ENCODE measurements around the gene PHF24. TPM values are rescaled to one million over a fixed set of nuclear protein-coding genes. Genes with fewer than 3 reads are reported as not detected.
"Not testable (repeated sequence)": the region's sequence is repeated elsewhere in the genome, so short reads cannot be mapped to it uniquely, and the experiment has no call there.

The PHF24 gene
- total RNA-seq, result not detected in 2 replicates

DNA sequence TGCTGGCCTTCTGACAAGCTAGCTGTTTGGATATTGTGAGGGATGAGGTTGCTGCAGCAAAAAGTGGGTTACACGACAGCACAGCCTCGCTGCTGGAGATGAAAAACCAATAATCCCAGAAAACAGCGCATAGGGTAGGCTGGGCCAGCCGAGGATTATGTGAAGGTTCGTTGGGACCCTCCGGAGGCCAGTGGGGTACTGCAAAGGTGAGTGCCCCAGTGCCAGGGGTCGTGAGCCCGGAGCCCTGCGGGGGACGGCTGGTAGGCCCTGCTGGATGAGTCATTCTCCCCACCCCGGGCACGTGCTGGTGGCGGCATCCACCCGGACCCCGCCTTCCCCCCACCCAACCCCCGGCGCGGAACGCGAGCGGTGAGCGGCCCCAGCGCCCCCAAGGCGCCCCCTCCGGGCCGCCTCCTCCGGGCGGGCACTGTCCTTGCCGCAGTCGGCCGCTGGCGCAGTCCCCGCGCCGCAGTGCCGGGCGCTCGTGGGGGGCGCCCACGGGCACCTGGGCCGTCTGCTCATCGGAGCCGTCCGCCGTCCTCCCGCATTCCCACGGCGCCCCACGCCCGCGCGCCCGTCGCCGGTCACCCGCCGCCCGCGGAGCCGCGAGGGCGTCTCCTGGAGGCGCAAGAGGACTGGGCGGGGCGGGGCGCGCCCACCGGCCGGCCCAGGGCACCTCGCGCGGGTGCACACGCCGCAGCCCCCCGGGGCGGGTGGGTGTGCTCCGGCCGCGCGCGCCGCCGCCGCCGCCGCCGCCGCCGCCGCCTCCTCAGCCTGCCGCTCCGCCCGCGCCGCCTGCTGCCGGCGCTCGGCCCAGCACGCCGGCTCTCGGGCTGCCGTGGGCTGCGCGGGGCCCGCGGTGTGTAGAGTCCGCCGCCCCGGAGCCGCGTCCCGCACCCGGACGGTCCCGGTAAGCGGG lies at the start of gene PHF24:
Gene PHF24 (plus strand): TSS at position 794 of the 919 bp plus-strand sequence. CDS start 13,014 bp downstream, outside the sequence.
- intact Hi-C loops (cut with micrococcal nuclease), result no loop called here

- intact Hi-C loops (cut with micrococcal nuclease), result no loop called here
Measured at GRCh38 chr9:34927061-34927460, 31.0 kb upstream of the PHF24 start.

- intact Hi-C loops (cut with micrococcal nuclease), result no loop called here
Measured at GRCh38 chr9:34928921-34929320, 29.2 kb upstream of the PHF24 start.

DNA sequence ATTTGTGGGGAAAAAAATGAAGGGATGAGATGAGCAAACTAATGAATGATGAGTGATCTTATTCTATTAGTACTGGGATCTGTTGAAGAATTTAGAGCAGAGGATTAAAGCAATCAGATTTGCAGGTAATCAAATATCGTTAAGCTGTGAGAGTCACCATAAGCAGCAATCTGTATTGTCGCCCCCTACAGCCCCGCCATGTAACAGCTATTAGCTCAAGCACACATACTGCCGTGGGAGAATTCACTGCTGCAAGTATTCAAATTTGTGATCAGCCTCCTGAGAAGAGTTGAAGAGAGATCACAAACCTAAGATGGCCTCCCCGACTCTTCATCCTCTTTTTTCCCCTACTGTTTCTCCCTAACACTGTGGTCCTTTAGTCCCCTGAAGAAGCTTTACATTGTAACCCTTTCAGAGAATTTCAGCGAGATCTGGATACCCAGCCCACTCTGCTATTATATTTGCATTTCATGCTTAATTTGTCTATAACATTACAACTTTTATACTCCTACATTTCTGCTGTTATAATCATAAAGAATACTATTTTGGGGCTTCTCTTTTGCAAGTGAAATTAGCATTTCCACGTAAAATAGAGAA lies 28.5 kb upstream of the PHF24 start:
- intact Hi-C loops (cut with micrococcal nuclease), result no loop called here

DNA sequence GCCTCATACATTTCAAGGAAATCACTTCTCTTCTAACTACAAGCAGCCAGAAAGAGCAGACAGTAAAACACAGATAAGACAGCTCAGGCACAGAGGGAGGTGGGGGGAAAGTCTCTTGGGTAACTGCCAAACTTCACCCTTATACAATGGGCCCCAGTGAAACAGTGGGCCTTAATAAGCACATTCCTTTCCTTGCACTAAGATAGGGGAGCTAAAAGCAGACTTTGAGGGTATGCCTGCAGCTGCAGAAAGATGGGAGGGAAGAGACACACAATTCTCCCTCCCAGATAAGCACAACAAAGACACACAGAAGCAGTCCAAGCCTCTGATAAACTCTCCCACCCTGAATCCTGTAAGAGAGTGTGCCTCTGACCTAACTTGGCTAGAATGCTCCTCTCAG lies 18.1 kb upstream of the PHF24 start:
- intact Hi-C loops (cut with micrococcal nuclease), result not testable (repeated sequence)

GRCh38 chr9:34948451-34948850 lies 9.6 kb upstream of the PHF24 start:
- intact Hi-C loops (cut with micrococcal nuclease), result no loop called here

- intact Hi-C loops (cut with micrococcal nuclease), result no loop called here
Measured at GRCh38 chr9:34954225-34954624, 3.9 kb upstream of the PHF24 start.

DNA sequence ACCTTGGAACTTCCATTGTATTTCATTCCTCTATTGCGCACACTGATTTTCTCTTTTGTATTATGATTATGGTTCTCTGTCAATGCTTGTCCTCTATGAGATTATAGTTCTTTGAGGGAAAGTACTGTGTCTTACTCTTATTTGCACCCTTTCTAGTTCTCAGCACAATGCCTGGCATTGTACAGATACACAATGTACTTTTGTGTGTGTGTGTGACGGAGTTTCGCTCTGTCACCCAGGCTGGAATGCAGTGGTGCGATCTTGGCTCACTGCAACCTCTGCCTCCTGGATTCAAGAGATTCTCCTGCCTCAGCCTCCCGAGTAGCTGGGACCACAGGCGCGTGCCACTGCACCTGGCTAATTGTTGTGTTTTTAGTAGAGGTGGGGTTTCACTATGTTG lies 2.0 kb upstream of the PHF24 start:
- intact Hi-C loops (cut with micrococcal nuclease), result not testable (repeated sequence)

DNA sequence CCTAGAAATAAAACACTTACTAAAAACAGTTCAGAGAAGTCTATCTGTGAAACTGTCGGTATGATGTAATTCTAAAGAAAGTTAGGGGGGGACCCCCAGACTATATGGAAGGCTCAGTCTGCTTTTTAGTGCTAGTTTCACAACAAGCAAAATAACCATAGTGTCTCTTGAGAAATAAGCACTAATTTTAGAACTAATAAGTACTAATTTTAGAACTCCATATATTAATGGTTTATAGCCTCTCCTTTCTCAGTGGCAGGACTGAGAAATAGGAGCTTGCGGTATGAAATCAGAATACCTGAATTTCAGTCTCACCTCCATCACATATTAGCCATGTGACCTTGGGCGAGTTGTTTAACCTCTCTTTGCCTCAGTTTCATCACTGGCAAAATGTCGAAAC lies 1.4 kb upstream of the PHF24 start:
- intact Hi-C loops (cut with micrococcal nuclease), result no loop called here

DNA sequence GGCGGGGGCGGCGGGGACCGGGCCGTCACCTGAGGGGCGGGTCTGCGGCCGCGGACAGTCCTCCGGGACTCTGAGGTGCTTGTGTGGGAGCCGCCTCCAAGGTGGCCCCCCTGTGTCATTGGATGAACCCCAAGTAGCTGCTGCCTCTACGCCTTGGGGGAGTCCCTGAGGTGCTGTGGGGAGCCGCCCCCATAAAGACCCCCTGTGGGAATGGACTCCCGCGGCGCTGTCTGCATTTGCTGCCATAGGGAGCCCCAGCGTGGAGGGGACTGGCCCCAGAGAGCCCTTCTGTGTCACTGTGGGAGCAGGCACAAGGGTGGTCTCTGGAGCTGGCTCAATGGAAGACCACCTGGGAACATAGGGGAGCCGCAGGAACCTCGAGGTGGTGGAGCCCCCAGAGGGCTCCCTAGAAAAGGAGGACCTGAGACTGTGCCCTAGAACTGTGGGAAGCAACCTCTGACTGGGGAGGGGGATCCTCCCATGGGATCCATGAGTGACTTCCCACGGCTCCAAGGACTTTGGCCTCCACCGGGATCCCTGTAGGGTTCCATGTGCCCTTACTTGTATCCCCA lies 412 bp downstream of the PHF24 start:
- intact Hi-C loops (cut with micrococcal nuclease), result no loop called here

DNA sequence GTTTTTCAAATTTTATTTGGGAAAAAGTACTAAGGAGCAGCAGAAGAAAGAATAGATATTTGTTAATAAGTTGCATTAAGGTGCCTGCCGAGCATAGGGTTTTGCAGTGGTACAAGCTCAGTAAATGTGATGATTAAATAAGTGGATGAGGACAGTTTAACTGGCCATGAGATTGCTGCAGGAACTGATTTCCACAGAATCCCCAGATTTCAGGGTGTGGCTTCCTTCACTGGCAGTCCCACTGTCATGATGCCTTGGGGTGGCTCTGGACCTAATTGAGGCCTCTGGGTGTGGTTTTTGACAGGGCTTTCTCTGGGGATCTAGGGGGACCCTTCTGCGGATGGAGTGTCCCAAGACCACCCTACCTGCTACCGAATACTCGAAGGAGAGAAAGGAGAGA lies 1.4 kb downstream of the PHF24 start:
- intact Hi-C loops (cut with micrococcal nuclease), result no loop called here

DNA sequence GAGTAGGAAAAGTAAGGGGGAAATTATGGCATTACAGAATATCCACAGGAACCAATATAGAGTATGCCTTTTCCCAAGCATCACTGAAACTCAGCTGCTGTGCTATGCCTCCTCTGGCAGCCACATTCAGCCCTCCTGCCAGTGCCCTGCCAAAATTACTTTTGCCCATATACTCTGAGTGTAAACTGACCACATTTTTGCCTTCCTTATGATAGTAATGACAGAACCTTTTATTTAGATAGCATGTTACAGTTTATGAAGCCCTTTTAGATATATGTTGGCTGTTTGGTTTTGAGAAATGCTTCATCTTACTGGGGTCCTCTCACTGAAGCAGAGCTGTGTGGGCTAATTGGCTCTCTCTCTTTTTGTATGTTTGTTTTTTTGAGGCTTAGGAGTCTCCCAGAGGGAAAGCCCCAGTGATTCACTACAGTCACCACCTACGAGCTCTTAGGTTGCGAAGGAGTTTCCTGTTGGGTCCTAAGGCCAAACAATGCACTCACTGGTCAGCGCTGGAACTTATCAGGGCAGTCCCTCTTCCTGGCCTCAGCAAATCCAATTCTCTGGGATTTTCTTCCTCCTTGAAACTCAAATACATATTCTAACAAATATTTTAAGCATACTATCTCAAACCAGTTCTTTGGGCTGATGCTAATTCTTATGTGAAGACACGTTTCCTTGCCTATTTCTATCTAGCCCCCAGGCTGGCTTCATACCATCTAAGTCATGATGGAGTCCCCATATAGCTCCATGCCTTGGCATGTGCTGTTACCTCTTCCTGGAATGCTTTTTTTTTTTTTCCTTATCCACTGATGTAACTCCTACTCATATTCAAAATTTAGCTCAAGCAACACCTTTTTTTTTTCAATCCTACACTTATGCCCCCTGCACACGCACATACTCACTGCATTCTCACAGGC lies 3.7 kb downstream of the PHF24 start:
- intact Hi-C loops (cut with micrococcal nuclease), result no loop called here

DNA sequence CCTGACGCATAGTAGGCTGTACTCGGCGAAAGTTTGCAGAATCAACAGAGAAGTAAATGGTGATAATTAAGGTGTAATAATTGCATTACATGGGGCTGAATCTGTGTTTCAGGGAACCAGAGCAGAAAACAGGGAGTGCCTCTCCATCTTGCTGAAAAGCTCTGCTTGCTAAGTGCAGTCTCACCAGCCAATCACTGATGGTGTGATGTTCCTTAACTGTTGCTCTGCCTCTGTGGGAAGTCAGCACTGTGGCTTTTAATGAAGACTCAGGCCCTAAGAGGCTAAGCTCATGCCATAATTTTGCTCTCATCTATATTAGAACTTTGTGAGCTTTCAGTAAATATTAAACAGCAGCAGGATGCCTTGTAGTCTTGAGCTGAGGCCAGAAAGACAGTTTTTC lies 4.5 kb downstream of the PHF24 start:
- intact Hi-C loops (cut with micrococcal nuclease), result no loop called here

- intact Hi-C loops (cut with micrococcal nuclease), result no loop called here
Measured at GRCh38 chr9:34963552-34963951, 5.5 kb downstream of the PHF24 start.

DNA sequence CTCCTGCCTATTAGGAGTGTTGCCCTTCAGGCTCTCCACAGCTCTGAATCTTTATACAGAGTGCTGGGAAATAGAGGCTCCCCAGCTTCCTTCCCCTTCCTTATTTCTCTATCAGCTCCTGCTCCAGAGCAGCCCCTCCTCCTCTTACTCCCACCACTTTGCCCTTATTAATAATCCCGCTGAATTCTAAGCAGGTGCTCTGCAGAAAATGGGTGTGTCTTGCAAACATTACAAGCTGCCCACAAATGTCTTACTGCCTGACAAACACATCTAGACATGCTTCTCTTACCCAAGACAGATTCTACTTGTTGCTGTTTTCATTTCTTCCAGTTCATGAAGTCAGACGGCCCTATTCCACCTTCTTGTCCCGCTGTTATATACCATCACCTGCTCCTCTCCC lies 6.4 kb downstream of the PHF24 start:
- intact Hi-C loops (cut with micrococcal nuclease), result no loop called here

DNA sequence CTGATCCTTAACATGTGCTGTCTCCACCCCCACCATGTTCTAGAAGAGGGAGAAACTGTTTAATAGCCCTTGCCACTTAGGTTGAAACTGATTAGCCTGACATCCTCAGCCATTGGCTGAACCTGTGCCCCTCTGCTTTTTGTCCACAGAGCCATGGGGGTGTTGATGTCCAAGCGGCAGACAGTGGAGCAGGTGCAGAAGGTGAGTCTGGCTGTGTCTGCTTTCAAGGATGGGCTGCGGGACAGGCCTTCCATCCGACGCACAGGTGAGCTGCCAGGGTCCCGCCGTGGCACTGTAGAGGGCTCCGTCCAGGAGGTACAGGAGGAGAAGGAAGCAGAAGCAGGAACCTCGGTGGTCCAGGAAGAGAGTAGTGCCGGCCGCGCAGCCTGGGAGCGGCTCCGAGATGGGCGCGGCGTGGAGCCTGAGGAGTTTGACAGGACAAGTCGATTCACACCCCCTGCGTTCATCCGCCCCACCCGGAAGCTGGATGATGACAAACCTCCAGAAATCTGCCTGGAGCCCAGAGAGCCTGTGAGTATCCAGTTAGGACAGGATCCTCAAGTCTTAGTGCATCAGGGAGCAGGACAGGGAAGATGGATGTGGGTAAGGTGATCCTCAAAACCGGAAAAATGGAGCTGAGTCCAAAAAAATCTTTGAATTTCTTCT lies 13.2 kb downstream of the PHF24 start:
- intact Hi-C loops (cut with micrococcal nuclease), result no loop called here

GRCh38 chr9:34974664-34975063 lies 16.6 kb downstream of the PHF24 start:
- intact Hi-C loops (cut with micrococcal nuclease), result no loop called here

- intact Hi-C loops (cut with micrococcal nuclease), result no loop called here
Measured at GRCh38 chr9:34976441-34976840, 18.4 kb downstream of the PHF24 start.

DNA sequence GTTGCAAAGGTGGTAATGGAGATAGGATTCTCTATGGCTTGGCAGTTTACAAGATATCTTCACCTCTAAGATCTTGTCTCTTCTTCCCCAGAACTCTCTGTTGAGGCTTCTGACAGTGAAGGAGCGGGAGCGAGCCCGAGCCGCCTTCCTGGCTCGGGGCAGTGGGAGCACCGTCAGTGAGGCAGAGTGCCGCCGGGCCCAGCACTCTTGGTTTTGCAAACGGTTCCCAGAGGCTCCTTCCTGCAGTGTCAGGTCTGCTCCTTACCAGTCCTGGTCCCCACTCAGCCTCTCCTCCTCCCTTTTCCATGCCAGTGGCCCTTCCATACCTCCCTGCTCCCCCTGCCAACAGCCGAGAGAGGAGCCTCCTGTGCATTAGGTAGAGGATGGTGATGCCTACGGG lies 18.9 kb downstream of the PHF24 start:
- intact Hi-C loops (cut with micrococcal nuclease), result no loop called here

- intact Hi-C loops (cut with micrococcal nuclease), result no loop called here
Measured at GRCh38 chr9:34980181-34980761, 22.2 kb downstream of the PHF24 start.

All from T-helper 2 cell treated with Interferon-gamma antibody and Interleukin-4, amounts not matched to agents 100 ng/mL and 5 ng/mL, for 36 hours (primary cell).